IPS-15b (cell line): ENCODE results near the gene FLYWCH2.

ENCODE experiments used
- H3K27me3 ChIP-seq: one replicate; pipeline ENCODE4 v1.6.1; 2013; ENCODE audit warnings: low read length; ENCODE audit not compliant: control insufficient read depth, insufficient read depth
- H3K36me3 ChIP-seq: one replicate; pipeline ENCODE4 v1.6.1; 2013; ENCODE audit warnings: low read length; ENCODE audit not compliant: control insufficient read depth, insufficient read depth
- H3K4me1 ChIP-seq: one replicate; pipeline ENCODE4 v1.6.1; 2013; ENCODE audit warnings: mild to moderate bottlenecking, low read length; ENCODE audit not compliant: control insufficient read depth, insufficient read depth
- H3K4me3 ChIP-seq: one replicate; pipeline ENCODE4 v1.5.1; 2013; ENCODE audit warnings: low read depth, low read length
- H3K9ac ChIP-seq: one replicate; pipeline ENCODE4 v1.6.1; 2013; ENCODE audit warnings: low read depth, mild to moderate bottlenecking, low read length
- H3K9me3 ChIP-seq: one replicate; pipeline ENCODE4 v1.6.1; 2013; ENCODE audit warnings: mild to moderate bottlenecking, low read length; ENCODE audit not compliant: control insufficient read depth, insufficient read depth

The FLYWCH2 gene

DNA sequence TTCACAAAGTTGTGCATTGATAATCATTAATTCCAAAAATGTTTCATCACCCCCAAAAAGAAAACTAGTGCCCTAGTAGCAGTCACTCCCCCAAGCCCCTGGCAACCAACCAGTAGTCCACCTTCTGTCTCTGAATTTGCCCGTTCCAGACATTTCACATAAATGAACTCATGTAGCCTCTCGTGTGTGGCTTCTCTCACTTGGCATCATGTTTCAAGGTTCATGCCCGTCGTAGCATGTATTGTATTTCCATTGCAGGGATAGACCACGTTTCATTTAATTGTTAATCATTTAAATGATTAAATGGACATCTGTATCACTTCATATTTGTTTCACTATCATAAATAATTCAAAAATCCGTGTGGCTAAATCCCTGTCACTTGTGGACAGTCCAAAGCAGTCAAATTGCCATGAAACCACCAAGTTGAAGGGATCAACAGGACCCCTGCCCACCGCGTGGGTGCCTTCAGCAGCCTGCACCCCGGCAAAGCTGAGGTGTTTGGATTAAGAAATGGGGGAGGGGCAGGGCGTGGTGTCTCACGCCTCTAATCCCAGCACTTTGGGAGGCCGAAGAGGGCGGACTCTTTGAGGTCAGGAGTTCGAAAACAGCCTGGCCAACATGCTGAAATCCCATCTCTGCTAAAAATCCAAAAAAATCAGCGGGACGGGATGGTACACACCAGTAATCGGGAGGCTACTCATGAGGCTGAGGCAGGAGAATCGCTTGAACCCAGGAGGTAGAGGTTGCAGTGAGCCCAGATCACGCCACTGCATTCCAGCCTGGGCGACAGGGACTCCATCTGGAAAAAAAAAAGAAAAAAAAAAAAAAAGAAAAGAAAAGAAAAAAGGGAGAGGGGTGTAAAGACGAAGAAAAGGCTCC, 8.7 kb upstream of the FLYWCH2 start:
- H3K9ac ChIP-seq: peak overlapping the region; percentile 24
- peak overlapping the region; percentile 19 for H3K4me3 ChIP-seq
- H3K9me3 ChIP-seq: no peaks in the 10 kb centered on the region
- H3K27me3 ChIP-seq: peaks cover 5% of the 10 kb centered on the region
- H3K4me1 ChIP-seq: no peaks in the 10 kb centered on the region
- H3K36me3 ChIP-seq: no peaks in the 10 kb centered on the region

DNA sequence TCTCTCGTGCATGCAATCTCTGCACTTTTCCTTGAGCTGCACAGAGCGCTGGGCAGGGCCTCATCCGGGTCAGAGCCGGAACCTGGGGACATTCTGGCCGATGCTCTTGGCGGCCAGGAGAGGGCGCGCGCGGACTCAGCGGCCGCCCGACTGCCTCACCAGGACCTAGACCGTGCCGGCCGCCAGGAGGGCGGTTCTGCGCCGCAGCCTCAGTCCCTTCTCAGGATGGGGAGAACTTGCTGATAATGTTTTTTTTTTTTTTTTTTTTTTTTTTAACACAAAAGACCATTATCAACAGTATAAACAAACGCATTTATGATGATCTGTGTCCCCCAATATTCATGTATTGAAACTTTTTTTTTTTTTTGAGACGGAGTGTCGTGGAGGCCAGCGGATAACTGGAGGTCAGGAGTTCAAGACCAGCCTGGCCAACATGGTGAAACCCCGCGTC, 8.1 kb upstream of the FLYWCH2 start:
- peaks cover 2% of the 10 kb centered on the region for H3K27me3 ChIP-seq
- peak overlapping the region; percentile 19 for H3K4me3 ChIP-seq
- no peaks in the 10 kb centered on the region for H3K36me3 ChIP-seq
- H3K9ac ChIP-seq: no peak overlapping the region
- H3K4me1 ChIP-seq: no peaks in the 10 kb centered on the region
- no peaks in the 10 kb centered on the region for H3K9me3 ChIP-seq

GRCh38 chr16:2879854-2880508, 3.0 kb upstream of the FLYWCH2 start:
- Histone ChIP-seq H3K4me3 (no peak overlapping the region), H3K36me3 (peaks cover 3% of the 10 kb centered on the region), H3K27me3 (peaks cover 2% of the 10 kb centered on the region), H3K9me3 (no peaks in the 10 kb centered on the region), H3K4me1 (no peaks in the 10 kb centered on the region), H3K9ac (no peak overlapping the region)

DNA sequence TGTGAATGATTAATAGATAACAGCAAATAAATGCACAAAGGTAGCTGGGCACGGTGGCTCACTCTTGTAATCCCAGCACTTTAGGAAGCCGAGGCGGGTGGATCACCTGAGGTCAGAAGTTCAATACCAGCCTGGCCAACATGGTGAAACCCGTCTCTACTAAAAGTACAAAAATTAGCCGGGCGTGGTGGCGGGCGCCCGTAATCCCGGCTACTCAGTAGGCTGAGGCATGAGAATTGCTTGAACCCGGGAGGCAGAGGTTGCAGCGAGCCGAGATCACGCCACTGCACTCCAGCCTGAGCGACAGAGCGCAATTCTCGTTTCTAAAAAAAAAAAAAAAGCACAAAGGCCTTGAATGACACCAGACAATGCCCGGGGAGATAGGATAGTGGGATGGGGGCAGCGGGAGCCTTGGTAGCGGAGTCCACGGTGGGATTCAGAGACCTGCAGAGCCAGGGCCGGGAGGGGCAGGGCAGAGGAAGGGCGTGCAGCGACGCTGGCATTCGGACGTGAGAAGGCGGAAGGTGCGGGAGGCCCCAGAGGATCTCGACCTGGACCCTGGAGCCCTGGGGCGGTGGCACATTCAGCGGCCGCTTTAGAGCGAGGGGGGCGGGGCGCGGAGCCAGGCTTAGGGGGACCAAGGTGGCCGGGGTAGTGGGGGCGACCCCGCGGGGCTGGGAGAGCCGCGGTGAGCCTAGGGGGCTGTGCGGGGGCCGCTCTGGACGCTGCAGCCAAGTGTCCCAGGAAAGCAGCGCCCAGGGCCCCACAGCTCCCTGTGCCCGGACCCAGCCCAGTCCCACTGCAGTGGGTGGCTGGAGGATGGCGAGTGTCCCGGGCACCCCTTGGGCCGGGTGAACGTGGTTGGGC, 999 bp upstream of the FLYWCH2 start:
- Histone ChIP-seq H3K36me3 (peaks cover 3% of the 10 kb centered on the region), H3K9ac (no peak overlapping the region), H3K4me3 (peak overlapping the region; percentile 69)

DNA sequence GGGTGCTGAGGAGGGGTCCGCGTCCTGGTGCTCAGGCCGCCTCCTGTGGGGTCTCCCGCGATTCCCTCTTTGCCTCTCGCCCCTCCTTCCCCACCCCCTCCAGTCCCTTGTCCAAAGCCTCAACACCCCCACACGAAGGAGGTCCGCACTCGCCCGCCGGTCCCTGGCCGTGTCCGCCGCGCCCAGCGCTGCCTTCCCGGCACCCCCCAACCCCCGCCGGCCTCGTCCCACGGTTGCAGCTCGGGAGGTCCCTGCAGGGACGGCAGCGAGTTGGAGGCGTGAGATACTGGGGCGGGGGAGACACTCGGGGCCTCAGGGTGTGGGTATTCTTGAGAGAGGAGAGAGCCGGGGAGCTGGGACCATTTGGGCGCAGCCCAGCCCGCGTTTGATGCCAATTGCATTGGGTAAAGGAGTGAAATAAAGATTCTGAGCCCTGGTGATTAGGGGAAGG, 468 bp downstream of the FLYWCH2 start:
- H3K4me1 ChIP-seq: no peaks in the 10 kb centered on the region
- peak overlapping the region; percentile 47 for H3K9ac ChIP-seq
- peaks cover 2% of the 10 kb centered on the region for H3K27me3 ChIP-seq
- H3K9me3 ChIP-seq: no peaks in the 10 kb centered on the region
- H3K36me3 ChIP-seq: peaks cover 3% of the 10 kb centered on the region
- H3K4me3 ChIP-seq: peak overlapping the region; percentile 69

More for the DNA sequence above, 999 bp upstream of the FLYWCH2 start:
- Histone ChIP-seq H3K4me1 (no peaks in the 10 kb centered on the region), H3K27me3 (peaks cover 2% of the 10 kb centered on the region), H3K9me3 (no peaks in the 10 kb centered on the region)

DNA sequence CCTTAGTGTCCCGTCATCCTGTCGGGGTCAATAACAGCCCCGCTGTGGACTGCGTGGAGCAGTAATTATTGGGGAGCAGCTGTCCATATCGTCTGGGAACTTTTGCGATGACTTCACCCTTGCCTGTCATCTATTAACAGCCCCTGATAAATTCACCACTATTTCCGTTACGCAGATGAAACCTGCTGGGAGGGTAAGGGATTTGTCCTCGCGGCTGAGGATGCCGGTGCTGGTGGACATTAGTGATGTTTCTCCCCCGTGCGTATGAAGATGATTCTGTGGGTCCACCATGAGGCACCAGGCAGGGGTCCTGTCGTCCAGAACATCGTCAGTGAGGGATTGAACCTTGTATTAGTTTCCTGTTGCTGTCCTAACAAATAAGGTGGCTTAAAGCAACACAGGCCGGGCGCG, 1.0 kb downstream of the FLYWCH2 start:
- Histone ChIP-seq H3K4me3 (peak overlapping the region; percentile 69), H3K27me3 (peaks cover 2% of the 10 kb centered on the region), H3K4me1 (no peaks in the 10 kb centered on the region), H3K36me3 (peaks cover 3% of the 10 kb centered on the region), H3K9me3 (no peaks in the 10 kb centered on the region), H3K9ac (no peak overlapping the region)

DNA sequence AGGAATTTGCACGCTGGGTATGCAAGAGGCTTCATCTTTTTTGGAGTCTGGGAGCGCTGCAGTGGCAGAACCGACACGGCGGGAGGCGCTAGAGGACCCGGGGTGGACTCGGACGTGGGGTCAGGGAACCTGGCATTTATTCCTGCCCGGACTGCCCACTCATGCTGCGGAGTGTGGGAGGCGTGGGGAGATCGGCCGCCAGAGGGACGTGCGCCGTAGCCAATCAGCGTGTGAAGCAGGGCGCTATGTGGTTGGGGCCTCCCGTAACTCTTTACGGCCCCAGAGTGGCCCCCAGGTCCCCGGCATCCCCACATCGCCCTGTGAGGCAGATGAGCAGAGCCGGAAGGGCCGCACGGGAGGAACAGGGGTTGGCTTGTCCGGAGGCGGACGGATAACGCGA, 11.2 kb downstream of the FLYWCH2 start:
- peaks cover 4% of the 10 kb centered on the region for H3K4me1 ChIP-seq
- no peak overlapping the region for H3K4me3 ChIP-seq
- H3K9me3 ChIP-seq: no peaks in the 10 kb centered on the region
- no peak overlapping the region for H3K9ac ChIP-seq
- H3K27me3 ChIP-seq: no peaks in the 10 kb centered on the region
- H3K36me3 ChIP-seq: peaks cover 4% of the 10 kb centered on the region

GRCh38 chr16:2895813-2896212, 12.8 kb downstream of the FLYWCH2 start:
- H3K9ac ChIP-seq: no peak overlapping the region
- no peaks in the 10 kb centered on the region for H3K9me3 ChIP-seq
- peaks cover 2% of the 10 kb centered on the region for H3K4me1 ChIP-seq
- no peak overlapping the region for H3K4me3 ChIP-seq
- H3K36me3 ChIP-seq: peaks cover 6% of the 10 kb centered on the region
- H3K27me3 ChIP-seq: no peaks in the 10 kb centered on the region

- Histone ChIP-seq H3K9me3 (no peaks in the 10 kb centered on the region), H3K36me3 (peaks cover 6% of the 10 kb centered on the region), H3K4me1 (no peaks in the 10 kb centered on the region), H3K4me3 (no peak overlapping the region), H3K9ac (no peak overlapping the region), H3K27me3 (no peaks in the 10 kb centered on the region)
These were observed 13.5 kb downstream of the FLYWCH2 start for GRCh38 chr16:2896480-2897010.

DNA sequence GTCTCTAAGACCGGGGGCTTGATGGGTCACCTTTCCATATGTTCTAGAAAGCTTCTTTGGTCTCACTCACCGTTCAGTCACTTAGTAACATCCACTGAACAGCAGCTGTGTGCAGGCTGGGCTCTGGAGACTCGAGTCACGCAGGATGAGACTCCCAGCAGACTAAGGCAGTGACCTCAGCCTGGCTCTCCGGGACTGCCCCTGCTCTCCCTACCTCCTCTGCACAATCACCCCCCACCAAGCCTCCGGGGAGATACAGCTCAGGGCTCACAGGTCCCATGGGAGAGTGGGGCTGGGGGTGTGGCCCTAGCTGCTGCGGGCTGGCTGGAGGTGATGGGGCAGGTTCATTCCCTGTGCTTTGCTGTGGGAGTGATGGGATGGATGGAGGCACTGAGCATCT, 14.1 kb downstream of the FLYWCH2 start:
- H3K9ac ChIP-seq: no peak overlapping the region

More for the DNA sequence above, 14.1 kb downstream of the FLYWCH2 start:
- H3K9me3 ChIP-seq: no peaks in the 10 kb centered on the region
- peaks cover 6% of the 10 kb centered on the region for H3K36me3 ChIP-seq
- H3K27me3 ChIP-seq: no peaks in the 10 kb centered on the region
- no peak overlapping the region for H3K4me3 ChIP-seq
- H3K4me1 ChIP-seq: no peaks in the 10 kb centered on the region
